ENCODE results near the gene TLL1. TPM values are rescaled to one million over a fixed set of nuclear protein-coding genes. Genes with fewer than 3 reads are reported as not detected.

Gene TLL1
- total RNA-seq, 4 donors from 2014 or later, result 4.2 to 20.4 (median 8.4) TPM

DNA sequence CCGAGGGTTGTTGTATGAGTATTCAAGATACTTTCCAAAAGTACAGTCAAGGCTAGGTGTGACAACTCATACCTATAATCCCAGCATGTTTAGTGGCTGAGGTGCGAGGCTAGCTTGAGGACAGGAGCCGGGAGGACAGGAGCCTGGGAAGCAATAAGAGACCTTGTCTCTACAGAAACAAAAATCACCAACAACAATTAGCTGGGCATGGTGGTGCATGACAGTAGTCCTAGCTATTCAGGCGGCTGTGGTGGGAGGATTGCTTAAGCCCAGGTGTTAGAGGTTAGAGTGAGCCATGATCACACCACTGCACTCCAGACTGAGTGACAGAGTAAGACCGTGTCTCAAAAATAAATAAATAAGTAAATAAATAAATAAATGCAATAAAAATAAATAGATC, 91.6 kb downstream of the TLL1 start:
- DNase-seq (ENCODE audit: low spot score in 2 of 2), result no peak
- Histone ChIP-seq H3K4me1 (no peaks in the 10 kb centered on the region), H3K36me3 (no peaks in the 10 kb centered on the region), H3K27ac (no peak overlapping the region), H3K27me3 (no peaks in the 10 kb centered on the region), H3K9me3 (peaks cover 0 to 24% (median 0%) of the 10 kb centered on the region in 4 donors), H3K4me3 (no peak overlapping the region)
- WGBS, 2 donors, result 92 to 93% methylated on average over 5 of the region's 5 CpGs
- no peak for TF ChIP-seq EP300 (IDR thresholded peaks at IDR 0.05)
- no peak for TF ChIP-seq POLR2A (IDR thresholded peaks at IDR 0.05)
- TF ChIP-seq, protein P1, sequence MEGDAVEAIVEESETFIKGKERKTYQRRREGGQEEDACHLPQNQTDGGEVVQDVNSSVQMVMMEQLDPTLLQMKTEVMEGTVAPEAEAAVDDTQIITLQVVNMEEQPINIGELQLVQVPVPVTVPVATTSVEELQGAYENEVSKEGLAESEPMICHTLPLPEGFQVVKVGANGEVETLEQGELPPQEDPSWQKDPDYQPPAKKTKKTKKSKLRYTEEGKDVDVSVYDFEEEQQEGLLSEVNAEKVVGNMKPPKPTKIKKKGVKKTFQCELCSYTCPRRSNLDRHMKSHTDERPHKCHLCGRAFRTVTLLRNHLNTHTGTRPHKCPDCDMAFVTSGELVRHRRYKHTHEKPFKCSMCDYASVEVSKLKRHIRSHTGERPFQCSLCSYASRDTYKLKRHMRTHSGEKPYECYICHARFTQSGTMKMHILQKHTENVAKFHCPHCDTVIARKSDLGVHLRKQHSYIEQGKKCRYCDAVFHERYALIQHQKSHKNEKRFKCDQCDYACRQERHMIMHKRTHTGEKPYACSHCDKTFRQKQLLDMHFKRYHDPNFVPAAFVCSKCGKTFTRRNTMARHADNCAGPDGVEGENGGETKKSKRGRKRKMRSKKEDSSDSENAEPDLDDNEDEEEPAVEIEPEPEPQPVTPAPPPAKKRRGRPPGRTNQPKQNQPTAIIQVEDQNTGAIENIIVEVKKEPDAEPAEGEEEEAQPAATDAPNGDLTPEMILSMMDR (IDR thresholded peaks at IDR 0.05), result no peak

DNA sequence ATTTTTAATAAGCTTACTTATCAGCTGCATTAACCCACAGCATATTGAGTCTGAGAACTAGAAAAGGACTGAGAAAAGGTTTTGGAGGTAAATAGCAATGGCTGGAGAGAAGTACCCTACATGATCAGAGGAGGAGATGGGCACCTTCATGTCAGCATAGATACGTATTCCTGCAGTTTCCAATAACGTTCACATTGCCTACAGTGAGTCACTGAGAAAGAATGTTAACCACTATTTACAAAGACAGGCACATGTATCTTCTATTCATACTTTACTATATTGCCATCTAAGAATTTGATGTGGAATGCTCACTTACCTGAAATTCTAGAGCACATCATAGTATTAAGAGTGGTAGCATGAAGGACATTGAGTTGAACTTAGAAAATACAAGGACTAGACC, 92.5 kb downstream of the TLL1 start:
- no peak overlapping the region for H3K27ac ChIP-seq
- no peaks in the 10 kb centered on the region for H3K36me3 ChIP-seq
- TF ChIP-seq EP300 (IDR thresholded peaks at IDR 0.05), result no peak
- TF ChIP-seq POLR2A (IDR thresholded peaks at IDR 0.05), result no peak
- TF ChIP-seq, protein P1 (IDR thresholded peaks at IDR 0.05), result no peak
- 83 to 88% methylated on average over 2 of the region's 2 CpGs for WGBS, 2 donors
- H3K4me1 ChIP-seq, result no peaks in the 10 kb centered on the region
- no peaks in the 10 kb centered on the region for H3K27me3 ChIP-seq
- peaks cover 0 to 22% (median 0%) of the 10 kb centered on the region in 4 donors for H3K9me3 ChIP-seq
- H3K4me3 ChIP-seq, result no peak overlapping the region
- no peak for DNase-seq (ENCODE audit: low spot score in 2 of 2)

DNA sequence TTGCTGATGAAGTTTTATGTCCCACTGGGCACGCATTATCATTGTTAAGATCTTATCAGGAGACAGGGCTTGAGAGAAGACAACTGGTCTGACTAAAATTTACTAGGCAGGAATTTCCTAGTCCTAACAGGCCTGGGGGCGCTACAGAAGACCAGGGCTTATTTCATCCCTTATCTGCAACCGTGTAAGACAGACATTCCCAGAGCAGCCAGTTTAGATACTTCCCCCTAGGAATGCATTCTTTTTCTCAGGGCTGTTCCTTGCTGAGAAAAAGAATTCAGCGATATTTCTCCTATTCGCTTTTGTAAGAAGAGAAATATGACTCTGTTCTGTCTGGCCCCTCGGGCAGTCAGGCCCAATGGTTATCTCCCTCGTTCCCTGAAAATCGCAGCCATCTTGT, 93.8 kb downstream of the TLL1 start:
- no peaks in the 10 kb centered on the region for H3K36me3 ChIP-seq
- H3K9me3 ChIP-seq, result peaks cover 0 to 22% (median 0%) of the 10 kb centered on the region in 4 donors
- TF ChIP-seq EP300 (IDR thresholded peaks at IDR 0.05), result no peak
- TF ChIP-seq, protein P1 (IDR thresholded peaks at IDR 0.05), result no peak
- no peak for TF ChIP-seq POLR2A (IDR thresholded peaks at IDR 0.05)
- no peaks in the 10 kb centered on the region for H3K27me3 ChIP-seq
- H3K4me1 ChIP-seq, result no peaks in the 10 kb centered on the region
- H3K4me3 ChIP-seq, result no peak overlapping the region
- H3K27ac ChIP-seq, result no peak overlapping the region
- WGBS, 2 donors, result 89 to 94% methylated on average over 8 of the region's 8 CpGs
- no peak for DNase-seq (ENCODE audit: low spot score in 2 of 2)

DNA sequence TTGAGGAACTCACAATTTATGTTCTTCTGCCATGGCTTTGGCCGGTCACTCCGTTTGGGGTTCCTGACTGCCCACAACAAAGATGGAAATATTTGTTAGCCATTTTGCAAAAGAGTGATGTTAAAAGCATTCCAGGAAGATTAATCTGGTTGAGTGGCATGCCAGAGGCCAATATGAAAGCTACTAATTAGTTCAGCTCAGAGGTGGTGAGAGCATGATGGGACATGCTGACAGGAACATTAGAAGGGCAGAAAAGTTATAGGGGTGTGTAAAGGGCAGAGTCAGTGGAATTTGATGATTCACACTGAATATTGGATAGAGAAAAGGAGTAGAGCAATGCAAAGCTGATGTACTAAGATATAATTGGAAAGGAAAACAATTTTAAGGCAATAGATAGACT, 94.4 kb downstream of the TLL1 start:
- Histone ChIP-seq H3K4me3 (no peak overlapping the region), H3K36me3 (no peaks in the 10 kb centered on the region), H3K9me3 (peaks cover 0 to 22% (median 0%) of the 10 kb centered on the region in 4 donors), H3K27me3 (no peaks in the 10 kb centered on the region), H3K27ac (no peak overlapping the region), H3K4me1 (no peaks in the 10 kb centered on the region)
- TF ChIP-seq EP300 (IDR thresholded peaks at IDR 0.05) (no peak), POLR2A (IDR thresholded peaks at IDR 0.05) (no peak)
- TF ChIP-seq, protein P1 (IDR thresholded peaks at IDR 0.05), result no peak
- 96 to 99% methylated on average over 2 of the region's 2 CpGs for WGBS, 2 donors
- no peak for DNase-seq (ENCODE audit: low spot score in 2 of 2)

DNA sequence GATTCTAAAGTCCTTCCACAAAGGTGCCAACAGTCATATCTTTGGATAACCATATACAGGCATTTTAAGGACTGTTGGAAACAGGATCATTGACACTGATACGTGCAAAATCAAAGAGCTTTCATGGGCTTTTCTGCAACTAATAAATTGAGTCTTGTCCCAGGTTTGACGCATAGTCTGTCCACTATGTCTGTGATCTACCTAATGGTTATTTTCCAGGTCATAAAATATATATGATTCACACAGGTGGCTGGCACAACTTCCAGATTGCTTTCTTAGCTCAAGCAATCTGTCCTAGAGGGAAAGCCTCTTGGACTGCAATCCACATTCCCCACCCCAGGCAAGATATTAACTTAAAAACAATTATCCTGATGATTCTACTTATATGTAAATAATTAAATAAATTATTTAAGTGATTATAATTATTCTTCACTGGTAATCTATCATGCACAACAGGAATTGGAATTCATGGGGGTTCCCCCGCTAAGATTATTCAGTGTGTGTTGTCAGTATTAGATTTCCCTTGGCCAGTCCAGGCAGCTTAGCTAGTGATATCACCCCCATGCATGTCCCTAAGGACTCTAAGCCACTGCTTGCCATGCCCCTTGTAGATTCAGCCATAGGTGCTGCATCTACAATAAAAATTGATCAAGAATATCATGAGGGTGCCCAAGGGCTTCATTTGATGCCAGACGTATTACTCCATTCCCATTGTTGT, 97.8 kb downstream of the TLL1 start:
- H3K36me3 ChIP-seq, result no peaks in the 10 kb centered on the region
- TF ChIP-seq POLR2A (IDR thresholded peaks at IDR 0.05) (no peak), EP300 (IDR thresholded peaks at IDR 0.05) (no peak)
- TF ChIP-seq, protein P1 (IDR thresholded peaks at IDR 0.05), result no peak
- H3K27ac ChIP-seq, result no peak overlapping the region
- no peaks in the 10 kb centered on the region for H3K27me3 ChIP-seq
- H3K9me3 ChIP-seq, result peaks cover 0 to 16% (median 0%) of the 10 kb centered on the region in 4 donors
- DNase-seq (ENCODE audit: low spot score in 2 of 2), result no peak
- H3K4me3 ChIP-seq, result no peak overlapping the region
- H3K4me1 ChIP-seq, result no peaks in the 10 kb centered on the region
- 91 to 96% methylated on average over 4 of the region's 4 CpGs for WGBS, 2 donors
